ENCODE results near the gene SPIC.

Gene SPIC

DNA sequence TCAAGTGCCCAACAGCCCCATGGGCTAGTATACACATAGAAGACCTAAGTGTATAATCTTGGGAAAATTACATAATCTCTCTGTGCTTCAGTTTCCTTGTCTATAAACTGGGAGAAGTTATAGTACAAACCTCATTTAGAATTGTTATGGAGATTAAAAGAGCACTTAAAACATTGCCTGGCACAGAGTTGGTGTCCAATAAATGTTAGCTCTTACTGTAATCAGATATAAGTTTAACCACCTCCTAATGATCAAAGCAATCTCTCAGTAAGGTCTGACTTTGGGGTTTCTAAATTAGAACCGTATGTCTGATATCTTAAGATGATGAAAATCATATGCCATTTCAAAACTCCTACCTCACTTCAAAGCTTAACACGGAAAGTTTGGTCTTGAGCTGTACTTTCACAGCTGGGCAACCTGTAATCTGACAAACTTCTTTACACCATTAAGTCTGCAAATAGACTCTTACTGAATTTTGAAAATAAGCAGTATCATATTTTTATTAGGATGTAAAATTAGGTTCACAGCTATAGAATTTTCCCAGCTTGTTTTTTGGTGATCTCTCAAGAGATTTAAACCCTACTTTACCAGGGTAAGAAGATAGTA lies 61.0 kb downstream of the SPIC start:
- DNase-seq, result no peak
